HG02840 (cell line): ENCODE measurements around the gene C2orf72.

Source experiments
- ATAC-seq: cut with Tn5 transposase; IDR thresholded peaks from one replicate; pipeline ENCODE4 v1.9.1; 2021; ENCODE audit warnings: mild to moderate bottlenecking, moderate library complexity, moderate number of reproducible peaks; ENCODE audit not compliant: unreplicated experiment, low FRiP score

The C2orf72 gene

GRCh38 chr2:231039821-231040364 lies 2.6 kb downstream of the C2orf72 start:
- no peak for ATAC-seq

- ATAC-seq, result no peak
These were observed 3.9 kb downstream of the C2orf72 start for GRCh38 chr2:231041061-231041689.

DNA sequence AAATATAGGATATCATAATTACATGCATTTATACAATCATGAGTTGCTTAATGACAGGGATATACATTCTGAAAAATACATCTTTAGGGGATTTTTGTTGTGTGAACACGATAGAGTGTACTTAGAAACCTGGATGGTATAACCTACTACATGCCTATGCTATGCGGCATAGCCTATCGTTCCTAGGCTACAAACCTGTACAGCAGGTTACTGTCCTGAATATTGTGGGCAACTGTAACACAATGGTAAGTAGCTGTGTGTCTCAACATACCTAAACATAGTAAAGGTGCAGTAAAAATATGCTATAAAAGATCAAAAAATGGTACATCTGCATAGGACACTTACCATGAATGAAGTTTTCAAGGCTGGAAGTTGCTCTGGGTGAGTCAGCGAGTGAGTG lies 6.5 kb downstream of the C2orf72 start:
- ATAC-seq, result no peak

DNA sequence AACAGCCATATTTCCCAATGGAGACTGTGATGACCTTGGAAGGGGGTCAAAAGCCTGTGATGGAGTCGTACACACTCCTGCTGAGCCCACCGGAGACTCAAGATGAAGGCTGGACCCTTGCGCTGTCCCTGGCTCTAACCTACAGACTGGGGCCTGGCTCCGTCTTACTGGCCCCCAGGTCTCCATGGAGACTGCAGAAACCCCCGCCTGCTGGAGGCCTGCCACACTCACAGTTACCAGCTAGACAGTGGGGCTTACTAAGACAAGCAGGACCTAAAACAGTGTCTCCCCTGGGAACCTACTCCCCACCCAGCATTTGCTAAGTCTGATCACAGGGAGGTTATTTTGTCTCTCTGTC lies 9.6 kb downstream of the C2orf72 start:
- ATAC-seq, result no peak

DNA sequence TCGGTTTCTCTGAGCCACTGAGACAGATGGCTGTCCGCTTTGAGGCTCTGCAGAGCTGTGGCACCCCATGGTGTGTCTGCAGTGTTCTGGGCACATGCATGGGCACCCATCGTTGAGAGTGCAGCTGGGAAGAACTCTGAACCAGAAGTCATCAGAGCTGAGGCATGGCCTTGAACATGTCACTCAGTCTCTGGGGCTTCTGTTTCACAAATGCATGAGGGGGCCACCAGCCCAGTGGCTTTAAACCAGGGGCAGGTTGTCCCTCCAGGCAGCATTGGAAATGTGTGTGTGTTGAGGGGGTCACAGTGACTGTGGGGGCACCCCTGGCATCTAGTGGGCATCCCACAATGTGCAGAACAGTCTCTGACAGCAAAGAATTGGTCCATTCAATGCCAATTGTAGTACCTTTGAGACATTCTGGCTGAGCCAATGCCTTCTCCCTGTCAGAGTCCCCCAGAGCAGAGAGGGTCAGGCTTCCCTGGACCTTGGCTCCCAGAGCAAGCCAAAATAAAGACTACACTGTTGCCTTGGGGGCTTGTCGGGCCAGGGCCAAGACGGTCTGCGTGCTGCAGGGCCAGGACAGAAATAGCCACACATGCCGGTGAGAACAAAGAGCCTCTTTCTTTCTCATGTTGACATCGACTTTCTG lies 10.1 kb downstream of the C2orf72 start:
- ATAC-seq, result no peak

DNA sequence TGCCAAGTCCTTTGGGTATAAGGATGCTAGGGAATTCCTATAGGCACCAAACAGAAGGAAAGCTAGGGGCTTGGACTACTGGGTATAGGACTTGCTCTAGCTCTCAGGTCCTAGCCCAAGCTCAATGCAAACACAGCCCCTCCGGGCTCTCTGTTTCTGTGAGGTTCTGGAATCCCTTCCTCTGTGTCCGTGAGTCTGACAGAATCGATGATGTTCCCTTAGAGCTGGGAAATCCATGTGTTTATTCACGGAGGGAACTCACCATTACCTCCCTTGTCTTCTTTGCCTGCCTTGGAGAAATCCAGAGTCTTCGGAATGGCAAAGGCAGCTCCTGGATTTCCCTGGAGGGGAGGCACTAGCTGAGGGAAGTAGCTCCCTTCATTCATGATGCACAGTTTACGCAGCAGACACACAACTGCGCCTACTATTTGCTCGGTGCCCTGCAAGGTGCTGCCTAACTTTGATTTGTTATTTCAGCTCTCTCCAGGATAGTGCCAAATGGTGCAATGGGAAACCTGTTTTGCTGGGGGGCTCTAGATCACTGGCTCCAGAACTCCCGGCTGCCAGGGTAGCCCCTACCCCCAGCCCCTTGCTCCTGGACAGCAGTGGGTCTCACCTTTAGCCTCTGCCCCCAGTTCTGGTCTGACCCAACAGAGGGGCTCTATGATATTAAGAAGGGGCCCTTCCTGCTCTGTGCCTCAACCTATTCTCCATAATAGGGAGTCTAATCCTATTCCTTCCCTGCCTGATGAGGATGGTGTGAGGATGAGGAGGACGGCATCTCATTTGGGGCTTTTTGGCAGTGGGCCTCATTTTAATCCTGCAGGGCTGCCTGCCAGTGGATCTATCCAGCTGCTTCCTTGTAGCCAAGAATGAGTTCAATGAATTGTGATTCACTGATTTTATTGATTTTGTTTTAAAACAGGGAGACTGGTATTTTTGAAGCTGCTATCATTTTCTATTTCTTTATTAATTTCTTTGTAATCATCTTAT lies 10.9 kb downstream of the C2orf72 start:
- ATAC-seq, result no peak

- ATAC-seq, result no peak
These were observed 12.1 kb downstream of the C2orf72 start for GRCh38 chr2:231049286-231050017.

GRCh38 chr2:231050018-231050901 lies 12.9 kb downstream of the C2orf72 start:
- no peak for ATAC-seq

DNA sequence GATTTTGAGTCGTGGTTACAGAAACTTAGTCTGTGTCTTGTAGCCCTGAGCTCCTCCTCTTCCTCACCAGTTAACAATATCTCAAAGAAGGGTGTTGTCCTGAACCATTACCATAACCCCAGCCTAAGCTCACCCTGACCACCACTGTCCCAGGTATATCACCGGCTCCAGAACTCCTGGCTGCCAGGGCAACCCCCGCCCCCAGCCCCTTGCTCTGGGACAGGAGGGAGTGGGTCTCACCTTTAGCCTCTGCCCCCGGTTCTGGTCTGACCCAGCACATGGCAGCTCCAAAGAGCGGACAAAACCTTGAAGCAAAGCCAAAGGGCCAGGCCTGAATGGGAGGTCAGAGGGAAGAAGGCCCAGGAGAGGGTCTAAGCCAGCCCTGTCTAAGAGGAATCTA lies 13.8 kb downstream of the C2orf72 start:
- no peak for ATAC-seq

GRCh38 chr2:231052494-231053451 lies 15.4 kb downstream of the C2orf72 start:
- ATAC-seq, result no peak

GRCh38 chr2:231053846-231054245 lies 16.5 kb downstream of the C2orf72 start:
- ATAC-seq, result no peak

GRCh38 chr2:231056453-231057416 lies 19.4 kb downstream of the C2orf72 start, which contains the start of gene PSMD1:
TSS of gene PSMD1 (plus strand) at chr2:231056867. CDS start at chr2:231057026, 159 bp downstream.
- ATAC-seq, result peak; percentile 82

GRCh38 chr2:231057590-231057989 lies 20.3 kb downstream of the C2orf72 start:
- no peak for ATAC-seq

DNA sequence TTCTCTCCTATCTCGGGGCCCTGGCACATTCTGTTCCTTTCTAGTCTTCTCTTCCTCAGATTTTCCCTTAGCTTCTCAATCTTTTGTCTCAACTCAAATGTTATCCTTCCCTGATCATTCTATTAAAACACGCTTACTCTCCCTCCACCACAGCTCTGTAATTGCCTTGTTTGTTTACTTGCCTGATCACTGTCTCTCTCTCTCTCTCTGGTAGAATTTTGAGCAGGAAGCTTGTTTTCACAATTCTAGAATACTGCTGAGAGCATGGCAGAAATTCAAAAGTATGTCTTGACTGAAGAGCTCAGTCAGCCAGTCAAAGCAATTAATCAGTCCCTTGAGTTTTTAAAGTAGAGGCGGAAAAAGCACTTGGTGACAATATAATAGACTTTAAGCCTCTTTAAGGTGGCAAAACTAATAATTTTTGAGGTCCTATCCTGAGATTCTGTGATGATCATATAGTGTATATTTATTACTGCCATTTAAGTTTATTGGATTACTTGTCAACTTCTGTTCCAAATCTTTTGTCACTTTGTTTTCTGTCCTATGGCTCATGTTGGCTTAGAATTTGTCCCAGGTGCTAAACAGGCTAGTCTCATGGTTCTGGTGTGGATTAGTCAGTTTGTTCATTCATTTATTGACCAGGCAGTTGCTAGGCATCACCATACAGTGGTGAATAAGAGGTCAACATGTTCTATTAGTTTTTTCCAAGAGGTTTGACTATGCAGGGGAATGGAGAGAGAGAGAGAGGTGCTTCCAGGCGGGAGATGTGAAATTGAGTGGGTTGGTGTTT lies 21.6 kb downstream of the C2orf72 start:
- no peak for ATAC-seq

DNA sequence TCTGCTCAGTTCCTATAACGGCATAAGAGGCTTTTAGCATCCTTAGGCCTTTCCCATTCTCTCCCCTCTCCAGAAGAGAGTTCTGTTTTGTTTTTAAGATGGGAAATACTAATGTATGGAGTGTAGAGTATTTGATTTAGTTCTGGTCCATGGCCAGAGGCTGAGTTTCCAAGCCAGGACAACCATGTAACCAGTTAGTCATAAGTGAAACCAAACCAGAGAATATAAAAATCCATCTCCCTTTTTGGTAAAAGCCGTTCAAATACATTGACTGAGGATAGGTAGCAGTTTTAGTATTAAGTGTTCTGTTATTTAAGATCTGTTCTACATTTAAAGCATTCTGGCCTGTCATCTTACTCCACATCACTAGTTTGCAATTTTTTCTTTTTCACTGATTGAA lies 22.4 kb downstream of the C2orf72 start:
- ATAC-seq, result no peak

GRCh38 chr2:231062776-231063175 lies 25.5 kb downstream of the C2orf72 start:
- ATAC-seq, result no peak
